ES-I3 (cell line): ENCODE results near the gene PANX1.
A peak's percentile ranks its signal among the peaks of the same experiment; 100 is the strongest.

ENCODE experiments used
- H3K36me3 ChIP-seq: 2 replicates; pipeline ENCODE4 v1.6.1; 2013; ENCODE audit warnings: mild to moderate bottlenecking, low read length, control low read depth, moderate library complexity; ENCODE audit not compliant: insufficient read depth
- H3K4me1 ChIP-seq: 2 replicates; pipeline ENCODE4 v1.6.1; 2013; ENCODE audit warnings: mild to moderate bottlenecking, control low read depth, low read length; ENCODE audit not compliant: insufficient read depth
- H3K9ac ChIP-seq: 2 replicates; pipeline ENCODE4 v1.6.1; 2013; ENCODE audit warnings: low read depth, mild to moderate bottlenecking, low read length, moderate library complexity
- H3K9me3 ChIP-seq: 2 replicates; pipeline ENCODE4 v1.6.1; 2013; ENCODE audit warnings: mild to moderate bottlenecking, low read length, moderate library complexity; ENCODE audit not compliant: control insufficient read depth, insufficient read depth

The PANX1 gene, protein sequence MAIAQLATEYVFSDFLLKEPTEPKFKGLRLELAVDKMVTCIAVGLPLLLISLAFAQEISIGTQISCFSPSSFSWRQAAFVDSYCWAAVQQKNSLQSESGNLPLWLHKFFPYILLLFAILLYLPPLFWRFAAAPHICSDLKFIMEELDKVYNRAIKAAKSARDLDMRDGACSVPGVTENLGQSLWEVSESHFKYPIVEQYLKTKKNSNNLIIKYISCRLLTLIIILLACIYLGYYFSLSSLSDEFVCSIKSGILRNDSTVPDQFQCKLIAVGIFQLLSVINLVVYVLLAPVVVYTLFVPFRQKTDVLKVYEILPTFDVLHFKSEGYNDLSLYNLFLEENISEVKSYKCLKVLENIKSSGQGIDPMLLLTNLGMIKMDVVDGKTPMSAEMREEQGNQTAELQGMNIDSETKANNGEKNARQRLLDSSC

DNA sequence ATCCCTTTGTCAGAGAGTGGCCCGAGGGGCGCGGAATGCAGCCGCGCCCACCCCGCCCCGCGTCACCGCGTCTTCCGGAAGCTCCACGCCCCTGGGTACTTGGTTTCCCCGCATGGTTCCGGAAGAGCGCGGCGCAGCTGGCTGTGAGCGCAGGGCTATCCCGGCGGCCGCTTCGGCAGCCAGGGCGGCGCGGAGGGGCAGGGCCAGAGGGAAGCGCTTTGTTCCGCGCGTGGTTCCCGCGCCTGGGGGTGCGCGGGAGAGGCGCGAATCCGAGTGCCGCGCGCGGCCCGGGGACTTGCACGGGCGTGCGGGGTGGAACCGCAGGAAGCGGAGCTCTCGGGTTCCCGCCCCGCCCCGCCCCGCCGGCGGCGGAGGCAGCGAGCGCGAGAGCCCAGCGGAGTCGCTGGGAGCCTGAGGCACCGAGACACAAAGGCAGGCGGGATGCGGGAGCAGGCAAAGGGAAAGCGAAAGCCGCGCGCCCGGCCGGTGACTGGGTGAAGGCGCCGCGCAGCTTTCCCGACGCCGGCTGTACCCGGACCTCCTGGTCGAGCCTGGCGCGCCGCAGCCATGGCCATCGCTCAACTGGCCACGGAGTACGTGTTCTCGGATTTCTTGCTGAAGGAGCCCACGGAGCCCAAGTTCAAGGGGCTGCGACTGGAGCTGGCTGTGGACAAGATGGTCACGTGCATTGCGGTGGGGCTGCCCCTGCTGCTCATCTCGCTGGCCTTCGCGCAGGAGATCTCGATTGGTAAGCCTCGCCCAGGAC, at the start of gene PANX1:
PANX1 (plus strand) TSS at position 96 of the 766 bp plus-strand sequence; CDS start at position 568, 472 bp downstream.
- no peaks in the 10 kb centered on the region; the same call in 1 of the 2 replicates for H3K9me3 ChIP-seq
- H3K4me1 ChIP-seq, result peaks cover 28% of the 10 kb centered on the region
- peak within 1 kb of the TSS; percentile 77 for H3K9ac ChIP-seq
- no peaks in the 10 kb centered on the region for H3K36me3 ChIP-seq

GRCh38 chr11:94084164-94084563, 44.5 kb upstream of the PANX1 start:
- no peaks in the 10 kb centered on the region for H3K36me3 ChIP-seq
- no peaks in the 10 kb centered on the region for H3K4me1 ChIP-seq
- no peaks in the 10 kb centered on the region for H3K9me3 ChIP-seq
- H3K9ac ChIP-seq, result no peak overlapping the region

DNA sequence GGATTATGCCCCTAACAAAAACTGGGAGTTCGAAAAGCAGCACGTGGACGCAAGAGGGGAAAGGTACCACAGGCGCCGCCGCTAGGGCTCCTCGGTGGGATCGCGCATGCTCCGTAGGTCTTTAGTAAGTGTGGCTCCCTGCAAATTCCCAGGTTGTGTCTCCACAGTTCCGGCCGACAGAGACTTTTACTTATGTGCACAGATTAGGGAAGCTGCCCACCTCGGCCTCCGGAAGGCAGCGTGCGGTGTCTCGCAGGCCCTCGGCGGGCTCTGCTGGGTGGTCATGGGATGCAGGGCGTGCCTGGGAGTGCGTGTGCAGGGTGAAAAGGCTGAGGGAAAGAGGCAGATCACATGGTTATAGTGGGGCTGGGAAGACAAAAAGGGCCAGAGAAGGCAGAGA, 39.7 kb upstream of the PANX1 start:
- Histone ChIP-seq H3K9ac (no peak overlapping the region), H3K36me3 (no peaks in the 10 kb centered on the region), H3K9me3 (no peaks in the 10 kb centered on the region), H3K4me1 (no peaks in the 10 kb centered on the region)

DNA sequence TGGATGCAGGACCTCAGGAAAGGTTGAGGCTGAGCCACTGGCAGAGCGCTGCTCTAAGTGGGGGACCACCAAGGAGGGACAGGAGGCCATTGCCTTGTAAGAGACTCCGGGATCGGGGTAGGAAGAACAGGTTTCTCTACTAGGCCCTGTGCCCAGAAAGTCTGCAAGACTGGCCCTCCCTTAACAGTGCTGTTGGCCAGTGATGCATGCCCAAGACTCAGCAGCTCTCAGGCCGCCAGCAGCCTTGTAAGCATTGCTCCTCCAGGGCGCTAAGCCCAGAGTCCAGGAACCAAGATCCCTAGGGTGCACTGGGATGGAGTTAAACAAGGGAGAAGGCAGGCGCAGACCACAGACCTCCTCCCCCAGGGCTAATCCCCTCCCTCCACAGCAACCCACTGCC, 39.3 kb upstream of the PANX1 start:
- Histone ChIP-seq H3K9me3 (no peaks in the 10 kb centered on the region), H3K4me1 (no peaks in the 10 kb centered on the region), H3K9ac (no peak overlapping the region), H3K36me3 (no peaks in the 10 kb centered on the region)

DNA sequence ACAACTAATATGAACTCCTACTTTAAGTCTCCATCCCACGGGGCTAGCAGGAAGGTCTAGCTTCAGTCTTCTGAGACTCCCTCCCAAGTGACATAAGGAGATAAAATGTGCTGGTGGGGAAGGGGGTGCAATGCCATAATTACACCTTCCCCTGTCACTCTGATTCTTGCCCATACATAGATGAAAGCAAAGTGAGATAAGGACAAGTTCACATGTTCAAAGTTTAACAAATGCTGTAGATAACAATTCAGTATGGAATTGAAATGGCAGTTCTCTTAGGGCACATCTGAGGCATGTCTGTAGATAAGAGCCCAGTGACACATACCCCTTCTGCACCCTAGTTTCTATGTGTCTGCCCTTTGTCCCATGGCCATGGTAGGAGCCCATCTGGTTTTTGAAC, 38.2 kb upstream of the PANX1 start:
- H3K36me3 ChIP-seq, result no peaks in the 10 kb centered on the region
- H3K9me3 ChIP-seq, result no peaks in the 10 kb centered on the region
- H3K9ac ChIP-seq, result no peak overlapping the region
- H3K4me1 ChIP-seq, result no peaks in the 10 kb centered on the region

DNA sequence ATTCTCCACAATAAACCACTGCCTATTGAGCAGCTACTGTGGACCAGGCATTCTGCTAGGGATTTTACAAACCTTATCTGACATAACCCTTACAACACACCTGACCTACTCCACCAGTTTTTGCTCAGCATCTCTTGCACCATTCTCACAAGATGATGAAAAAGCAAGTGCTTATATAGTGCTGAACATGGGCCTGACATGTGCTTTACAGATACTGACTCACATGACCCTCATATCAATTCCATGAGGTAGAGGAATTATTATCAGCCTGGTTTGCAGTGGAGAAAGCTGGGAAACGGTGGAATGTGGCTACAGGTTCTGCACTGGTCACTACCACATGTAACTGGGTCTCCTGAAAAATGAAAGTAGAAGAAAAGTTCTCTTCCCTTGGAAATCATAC, 37.5 kb upstream of the PANX1 start:
- Histone ChIP-seq H3K36me3 (no peaks in the 10 kb centered on the region), H3K4me1 (no peaks in the 10 kb centered on the region), H3K9me3 (no peaks in the 10 kb centered on the region), H3K9ac (no peak overlapping the region)

GRCh38 chr11:94100253-94100652, 28.4 kb upstream of the PANX1 start:
- Histone ChIP-seq H3K9ac (no peak overlapping the region), H3K36me3 (no peaks in the 10 kb centered on the region), H3K4me1 (no peaks in the 10 kb centered on the region), H3K9me3 (no peaks in the 10 kb centered on the region)

- Histone ChIP-seq H3K9me3 (peaks cover 2% of the 10 kb centered on the region; the same call in 1 of the 2 replicates), H3K4me1 (no peaks in the 10 kb centered on the region), H3K9ac (no peak overlapping the region), H3K36me3 (no peaks in the 10 kb centered on the region)
Observed at GRCh38 chr11:94103471-94103870, 25.2 kb upstream of the PANX1 start.

DNA sequence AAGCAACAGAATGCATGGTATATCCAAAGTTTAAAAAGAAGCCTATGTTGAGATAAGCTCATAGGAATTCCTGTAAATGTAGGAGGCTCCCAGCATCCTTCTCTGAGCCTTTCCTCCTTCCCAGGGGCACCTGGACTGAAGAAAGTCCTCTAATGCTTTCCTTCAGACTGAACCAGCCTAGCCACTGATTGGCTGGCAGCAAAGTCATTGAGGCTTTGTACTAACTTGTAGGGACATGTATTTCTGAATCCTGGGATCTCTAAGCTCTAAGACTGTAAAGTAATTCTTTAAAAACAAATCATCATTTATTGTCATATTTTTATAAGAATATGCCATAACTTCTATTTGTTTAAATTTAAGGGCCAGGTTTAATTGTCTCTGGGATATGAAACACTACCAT, 23.9 kb upstream of the PANX1 start:
- Histone ChIP-seq H3K9ac (no peak overlapping the region), H3K36me3 (no peaks in the 10 kb centered on the region), H3K4me1 (no peaks in the 10 kb centered on the region), H3K9me3 (peaks cover 2% of the 10 kb centered on the region; the same call in 1 of the 2 replicates)

DNA sequence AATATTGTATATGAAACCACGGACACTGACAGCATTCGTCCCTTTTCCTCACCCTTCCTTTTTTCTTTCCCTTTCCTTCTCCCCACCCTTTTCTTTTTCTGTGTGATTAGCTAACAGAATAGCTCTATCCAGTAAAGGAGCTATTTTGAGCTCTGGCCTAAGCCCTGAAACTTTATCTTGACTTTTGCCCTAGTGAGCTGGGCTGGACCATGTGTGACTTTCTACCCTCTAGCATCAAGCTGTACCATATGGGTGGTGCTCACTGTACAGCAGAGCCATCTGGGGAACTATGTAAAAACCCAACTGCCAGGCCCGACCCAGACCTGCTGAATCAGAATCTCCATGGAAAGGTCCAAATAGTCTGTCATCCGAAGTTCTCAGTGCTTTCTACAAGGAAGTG, 21.9 kb upstream of the PANX1 start:
- Histone ChIP-seq H3K9me3 (peaks cover 2% of the 10 kb centered on the region; the same call in 1 of the 2 replicates), H3K36me3 (no peaks in the 10 kb centered on the region), H3K4me1 (no peaks in the 10 kb centered on the region), H3K9ac (no peak overlapping the region)

DNA sequence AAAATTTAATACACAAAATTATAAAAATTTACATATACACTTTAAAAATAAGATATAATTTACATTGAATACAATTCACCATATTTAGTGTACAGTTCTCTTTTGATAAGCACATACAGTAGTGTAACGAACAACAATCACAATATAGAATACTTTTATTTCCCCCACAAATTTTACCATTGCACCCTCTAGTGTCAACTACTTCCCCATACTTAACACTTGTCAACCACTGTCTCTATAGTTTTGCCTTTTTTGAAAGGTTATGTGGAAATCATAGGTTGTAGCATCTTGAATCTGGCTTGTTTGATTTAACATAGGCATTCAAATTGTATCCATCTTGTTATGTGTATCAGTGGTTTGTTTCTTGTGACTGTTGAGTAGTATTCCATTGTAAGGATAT, 21.3 kb upstream of the PANX1 start:
- H3K36me3 ChIP-seq, result no peaks in the 10 kb centered on the region
- peaks cover 2% of the 10 kb centered on the region; the same call in 1 of the 2 replicates for H3K9me3 ChIP-seq
- peaks cover 2% of the 10 kb centered on the region; the same call in 1 of the 2 replicates for H3K4me1 ChIP-seq
- H3K9ac ChIP-seq, result no peak overlapping the region

GRCh38 chr11:94111241-94111640, 17.4 kb upstream of the PANX1 start:
- no peaks in the 10 kb centered on the region for H3K36me3 ChIP-seq
- peaks cover 11% of the 10 kb centered on the region; the same call in 1 of the 2 replicates for H3K4me1 ChIP-seq
- H3K9me3 ChIP-seq, result peaks cover 2% of the 10 kb centered on the region; the same call in 1 of the 2 replicates
- H3K9ac ChIP-seq, result no peak overlapping the region

- H3K9ac ChIP-seq, result no peak overlapping the region
- peaks cover 2% of the 10 kb centered on the region; the same call in 1 of the 2 replicates for H3K9me3 ChIP-seq
- no peaks in the 10 kb centered on the region for H3K36me3 ChIP-seq
- peaks cover 11% of the 10 kb centered on the region; the same call in 1 of the 2 replicates for H3K4me1 ChIP-seq
Observed at GRCh38 chr11:94111660-94112059, 17.0 kb upstream of the PANX1 start.

- Histone ChIP-seq H3K9me3 (no peaks in the 10 kb centered on the region), H3K36me3 (no peaks in the 10 kb centered on the region), H3K9ac (no peak overlapping the region), H3K4me1 (peaks cover 11% of the 10 kb centered on the region; the same call in 1 of the 2 replicates)
Observed at GRCh38 chr11:94112206-94112953, 16.3 kb upstream of the PANX1 start.
